Prostate gland (tissue), 2 donors: Measurements from ENCODE around the gene HRG. TPM values are rescaled to one million over a fixed set of nuclear protein-coding genes. Genes with fewer than 3 reads are reported as not detected.

ENCODE experiments used
- DNase-seq: peaks from one replicate; pipeline ENCODE4 v3.0.0-alpha.2; 2019; ENCODE audit warnings: low spot score
- H3K27ac ChIP-seq, 2 donors: fragments of 200-600 bp; sonication (generic); 2 replicates each; pipeline ENCODE4 v1.5.1; 2017 to 2019
- H3K27me3 ChIP-seq: fragments of 200-600 bp; sonication (generic); replicated peaks from 2 replicates; pipeline ENCODE4 v1.5.1; 2019; ENCODE audit not compliant: insufficient read depth
- H3K36me3 ChIP-seq, 2 donors: fragments of 200-600 bp; sonication (generic); 1 replicate in 1 of 2; 2 replicates in 1 of 2; pipeline versions ENCODE4 v1.5.1 to v1.8.1; 2017 to 2019
- H3K4me1 ChIP-seq: fragments of 200-600 bp; sonication (generic); replicated peaks from 2 replicates; pipeline ENCODE4 v1.5.1; 2019
- H3K4me3 ChIP-seq, 2 donors: fragments of 200-600 bp; sonication (generic); 2 replicates each; pipeline ENCODE4 v1.5.1; 2017 to 2019
- H3K9me3 ChIP-seq: fragments of 200-600 bp; sonication (generic); 2 replicates; pipeline ENCODE4 v1.5.1; 2017
- POLR2A ChIP-seq: fragments of 450-650 bp; IDR thresholded peaks from one replicate; pipeline ENCODE4 v1.6.1; 2016; ENCODE audit warnings: antibody characterized with exemption, mild to moderate bottlenecking
- POLR2AphosphoS5 ChIP-seq: sonication (generic); formaldehyde crosslinking; IDR thresholded peaks from one replicate; pipeline ENCODE4 v1.6.1; 2017; ENCODE audit warnings: antibody characterized with exemption
- WGBS: methylation state at CpG from one replicate; pipeline ENCODE4 v1.1.5; 2018; 5-methylcytosine and 5-hydroxymethylcytosine counted together
- intact Hi-C: fragments of 100-400 bp; cut with DNase I; formaldehyde crosslinking; loops from one replicate; pipeline ENCODE4 v1.14.2; 2022
- total RNA-seq, 2 donors: library from RNA; depleted of rRNA; stranded (reverse); fragments of >200 nt; gene quantifications; one replicate each; pipeline ENCODE4 v1.1.0, GENCODE V29; 2016
- TF ChIP-seq, protein P1 (sequence below), 4 experiments: fragments of 200-600 bp in 2 of 4; fragments of 450-650 bp in 2 of 4; sonication (generic) in 2 of 4; IDR thresholded peaks; 1 replicate in 3 of 4; 2 replicates in 1 of 4; pipeline ENCODE4 v1.5.1; 2016 to 2019; ENCODE audit warnings: antibody characterized with exemption in 4 of 4, mild to moderate bottlenecking in 2 of 4, moderate library complexity in 2 of 4

HRG gene
- total RNA-seq, 2 donors from 2014 or later: not detected

DNA sequence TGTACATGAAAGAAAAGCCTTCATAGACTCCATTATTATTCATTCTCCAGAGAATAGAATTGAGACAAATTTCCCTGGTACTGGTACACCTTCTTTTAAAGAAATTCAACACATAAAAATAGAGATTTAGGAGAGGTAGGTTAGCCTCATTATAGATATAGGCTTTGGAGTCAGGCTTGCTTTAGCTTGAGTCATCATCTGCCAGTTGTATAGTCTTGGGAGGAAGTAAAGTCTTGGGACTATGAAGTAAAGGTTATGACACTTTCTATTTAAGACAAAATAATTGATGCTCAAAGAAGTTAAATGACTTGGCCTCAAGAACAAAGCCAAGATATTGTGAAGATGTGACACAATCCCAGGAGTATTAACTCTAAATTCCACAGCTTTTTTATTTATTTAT, 4.3 kb downstream of the HRG start:
- intact Hi-C loops: no loop called here
- H3K9me3 ChIP-seq: no peaks in the 10 kb centered on the region
- H3K4me3 ChIP-seq: no peak overlapping the region
- DNase-seq: no peak
- no peak overlapping the region for H3K27ac ChIP-seq
- no peaks in the 10 kb centered on the region for H3K4me1 ChIP-seq
- no peaks in the 10 kb centered on the region for H3K27me3 ChIP-seq
- no peak for TF ChIP-seq POLR2AphosphoS5
- TF ChIP-seq, protein P1, sequence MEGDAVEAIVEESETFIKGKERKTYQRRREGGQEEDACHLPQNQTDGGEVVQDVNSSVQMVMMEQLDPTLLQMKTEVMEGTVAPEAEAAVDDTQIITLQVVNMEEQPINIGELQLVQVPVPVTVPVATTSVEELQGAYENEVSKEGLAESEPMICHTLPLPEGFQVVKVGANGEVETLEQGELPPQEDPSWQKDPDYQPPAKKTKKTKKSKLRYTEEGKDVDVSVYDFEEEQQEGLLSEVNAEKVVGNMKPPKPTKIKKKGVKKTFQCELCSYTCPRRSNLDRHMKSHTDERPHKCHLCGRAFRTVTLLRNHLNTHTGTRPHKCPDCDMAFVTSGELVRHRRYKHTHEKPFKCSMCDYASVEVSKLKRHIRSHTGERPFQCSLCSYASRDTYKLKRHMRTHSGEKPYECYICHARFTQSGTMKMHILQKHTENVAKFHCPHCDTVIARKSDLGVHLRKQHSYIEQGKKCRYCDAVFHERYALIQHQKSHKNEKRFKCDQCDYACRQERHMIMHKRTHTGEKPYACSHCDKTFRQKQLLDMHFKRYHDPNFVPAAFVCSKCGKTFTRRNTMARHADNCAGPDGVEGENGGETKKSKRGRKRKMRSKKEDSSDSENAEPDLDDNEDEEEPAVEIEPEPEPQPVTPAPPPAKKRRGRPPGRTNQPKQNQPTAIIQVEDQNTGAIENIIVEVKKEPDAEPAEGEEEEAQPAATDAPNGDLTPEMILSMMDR (IDR thresholded peaks at IDR 0.05): no peak
- no peak for TF ChIP-seq POLR2A
- H3K36me3 ChIP-seq: no peaks in the 10 kb centered on the region

DNA sequence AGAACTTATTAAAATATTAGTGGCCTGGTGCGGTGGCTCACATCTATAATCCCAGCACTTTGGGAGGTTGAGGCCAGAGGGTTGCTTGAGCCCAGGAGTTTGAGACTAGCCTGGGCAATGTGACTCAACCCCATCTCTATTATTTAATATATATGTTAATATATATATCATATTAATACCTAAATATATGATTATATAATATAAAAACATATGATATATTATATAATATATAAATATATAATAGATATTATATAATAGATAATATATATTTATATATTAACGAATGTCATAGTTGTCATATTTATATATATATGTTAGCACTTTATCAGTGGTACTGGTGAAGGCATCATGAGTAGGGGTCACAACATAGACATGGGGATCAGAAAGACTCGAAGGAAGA, 5.2 kb downstream of the HRG start:
- DNase-seq: no peak
- H3K4me1 ChIP-seq: no peaks in the 10 kb centered on the region
- no peaks in the 10 kb centered on the region for H3K27me3 ChIP-seq
- TF ChIP-seq POLR2AphosphoS5 (no peak), POLR2A (no peak)
- TF ChIP-seq, protein P1 (IDR thresholded peaks at IDR 0.05): no peak
- no peaks in the 10 kb centered on the region for H3K9me3 ChIP-seq
- WGBS: 93% methylated on average over 3 of the region's 3 CpGs
- H3K36me3 ChIP-seq: no peaks in the 10 kb centered on the region
- intact Hi-C loops: no loop called here
- H3K4me3 ChIP-seq: no peak overlapping the region
- no peak overlapping the region for H3K27ac ChIP-seq

DNA sequence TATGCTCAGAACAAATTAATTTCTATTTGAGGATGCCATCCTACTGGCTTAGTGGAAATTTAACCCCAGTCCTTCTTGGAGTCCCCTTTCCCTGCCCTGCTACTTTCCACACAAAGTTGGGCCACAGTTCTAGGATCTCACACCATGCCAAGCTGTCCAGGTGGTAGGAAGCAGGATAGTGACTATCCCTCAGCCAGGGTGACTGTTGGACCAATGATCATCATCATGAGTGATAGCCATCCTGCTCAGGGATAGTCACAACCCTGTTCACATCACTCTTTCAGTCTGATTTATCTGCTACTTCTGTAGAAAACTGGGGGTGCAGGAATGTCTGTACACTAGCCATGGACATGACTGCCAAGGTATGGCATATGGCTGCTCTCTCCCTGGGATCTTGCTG, 12.8 kb downstream of the HRG start:
- no peak for DNase-seq
- intact Hi-C loops: no loop called here

DNA sequence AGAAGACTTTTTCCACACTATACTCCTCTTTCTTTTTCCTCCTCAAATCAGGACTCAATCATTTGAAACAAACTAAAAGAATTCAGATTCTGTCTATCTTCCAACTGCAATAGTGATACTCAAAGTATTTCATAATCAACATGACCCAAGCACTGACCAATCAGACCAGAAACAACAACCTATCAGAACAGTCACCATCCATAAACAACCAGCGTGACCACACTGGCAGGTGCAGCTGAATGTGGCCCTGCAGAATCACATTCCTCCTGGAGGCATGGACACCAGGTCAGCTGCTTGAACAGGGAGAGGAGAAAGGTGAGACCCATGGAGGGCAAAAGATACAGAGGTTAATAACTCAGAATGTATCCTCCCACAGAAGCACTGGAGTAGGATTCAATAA, 13.3 kb downstream of the HRG start:
- no peak for DNase-seq
- Histone ChIP-seq H3K27ac (no peak overlapping the region), H3K27me3 (no peaks in the 10 kb centered on the region), H3K36me3 (no peaks in the 10 kb centered on the region), H3K9me3 (no peaks in the 10 kb centered on the region), H3K4me3 (no peak overlapping the region), H3K4me1 (no peaks in the 10 kb centered on the region)
- TF ChIP-seq, protein P1 (IDR thresholded peaks at IDR 0.05): no peak
- WGBS: 67% methylated on average over 1 of the region's 1 CpG
- intact Hi-C loops: no loop called here

More for the DNA sequence above, 12.8 kb downstream of the HRG start:
- Histone ChIP-seq H3K4me3 (no peak overlapping the region), H3K9me3 (no peaks in the 10 kb centered on the region), H3K4me1 (no peaks in the 10 kb centered on the region), H3K27me3 (no peaks in the 10 kb centered on the region), H3K27ac (no peak overlapping the region), H3K36me3 (no peaks in the 10 kb centered on the region)
- TF ChIP-seq POLR2AphosphoS5 (no peak), POLR2A (no peak)
- TF ChIP-seq, protein P1 (IDR thresholded peaks at IDR 0.05): no peak

DNA sequence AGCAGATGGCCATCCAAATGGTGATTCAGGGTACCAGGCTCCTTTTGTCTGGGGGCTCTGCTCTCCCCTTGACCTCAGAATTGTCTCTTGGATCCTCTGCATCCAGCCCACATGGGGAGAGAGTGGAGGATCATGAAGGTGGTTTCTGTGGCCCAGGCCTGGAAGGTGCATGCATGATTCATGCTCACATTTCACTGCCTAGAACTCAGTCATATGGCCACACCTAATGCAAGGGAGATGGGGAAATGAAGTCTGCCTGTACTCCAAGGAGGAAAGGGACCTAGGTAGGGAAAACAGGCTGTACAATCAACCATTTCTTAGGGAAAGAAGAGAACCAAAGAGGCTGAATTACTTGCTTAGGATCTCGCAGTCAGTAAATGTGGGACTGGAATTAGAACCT, 15.1 kb downstream of the HRG start:
- H3K36me3 ChIP-seq: no peaks in the 10 kb centered on the region
- no peak for DNase-seq
- H3K4me3 ChIP-seq: no peak overlapping the region
- intact Hi-C loops: no loop called here
- 65% methylated on average over 1 of the region's 1 CpG for WGBS
- no peaks in the 10 kb centered on the region for H3K27me3 ChIP-seq
- H3K27ac ChIP-seq: no peak overlapping the region
- TF ChIP-seq, protein P1 (IDR thresholded peaks at IDR 0.05): no peak
- TF ChIP-seq POLR2A (no peak), POLR2AphosphoS5 (no peak)
- H3K4me1 ChIP-seq: no peaks in the 10 kb centered on the region
- H3K9me3 ChIP-seq: no peaks in the 10 kb centered on the region
